H9 (cell line): ENCODE measurements around the gene DPF3. TPM values are rescaled to one million over a fixed set of nuclear protein-coding genes. Genes with fewer than 3 reads are reported as not detected.
A peak's percentile ranks its signal among the peaks of the same experiment; 100 is the strongest.

Experiments used
- DNase-seq: peaks from one replicate; pipeline ENCODE4 v3.0.0-alpha.2; 2017
- H2AFZ ChIP-seq: one replicate; pipeline ENCODE4 v1.6.1; 2013; ENCODE audit warnings: mild to moderate bottlenecking, low read length, control low read depth, moderate library complexity
- H2AK5ac ChIP-seq: 2 replicates; pipeline ENCODE4 v1.6.1; 2013; ENCODE audit warnings: low read length, control low read depth, mixed read lengths; ENCODE audit not compliant: insufficient read length
- H2BK120ac ChIP-seq: one replicate; pipeline ENCODE4 v1.6.1; 2013; ENCODE audit warnings: low read depth, mild to moderate bottlenecking, low read length, control low read depth, inconsistent platforms; ENCODE audit not compliant: poor library complexity, severe bottlenecking
- H2BK12ac ChIP-seq: 2 replicates; pipeline ENCODE4 v1.6.1; 2013; ENCODE audit warnings: low read length, control low read depth, mixed read lengths, low read depth; ENCODE audit not compliant: insufficient read length
- H2BK15ac ChIP-seq: 2 replicates; pipeline ENCODE4 v1.6.1; 2013; ENCODE audit warnings: low read depth, low read length, control low read depth
- H2BK20ac ChIP-seq: one replicate; pipeline ENCODE4 v1.6.1; 2013; ENCODE audit warnings: low read depth, mild to moderate bottlenecking, low read length, control low read depth, inconsistent platforms; ENCODE audit not compliant: poor library complexity, severe bottlenecking
- H2BK5ac ChIP-seq: 2 replicates; pipeline ENCODE4 v1.6.1; 2013; ENCODE audit warnings: low read length, control low read depth, mixed read lengths; ENCODE audit not compliant: insufficient read length
- H3K14ac ChIP-seq: 2 replicates; pipeline ENCODE4 v1.6.1; 2013; ENCODE audit warnings: low read length, control low read depth; ENCODE audit not compliant: insufficient read depth
- H3K18ac ChIP-seq: 2 replicates; pipeline ENCODE4 v1.6.1; 2013; ENCODE audit warnings: low read depth, mild to moderate bottlenecking, mixed read lengths, low read length, control low read depth; ENCODE audit not compliant: insufficient read length
- H3K23ac ChIP-seq: 2 replicates; pipeline ENCODE4 v1.6.1; 2013; ENCODE audit warnings: low read length, control low read depth, mixed read lengths, low read depth; ENCODE audit not compliant: insufficient read length
- H3K23me2 ChIP-seq: 2 replicates; pipeline ENCODE4 v1.6.1; 2013; ENCODE audit warnings: low read depth, mild to moderate bottlenecking, mixed read lengths, low read length, control low read depth; ENCODE audit not compliant: insufficient read length, poor library complexity, severe bottlenecking
- H3K27ac ChIP-seq: 2 replicates; pipeline ENCODE4 v1.5.1; 2013; ENCODE audit warnings: low read length, control low read depth, mixed read lengths, low read depth; ENCODE audit not compliant: insufficient read length
- H3K27me3 ChIP-seq: 2 replicates; pipeline ENCODE4 v1.6.1; 2013; ENCODE audit warnings: low read length, control low read depth, inconsistent platforms; ENCODE audit not compliant: insufficient read depth
- H3K4ac ChIP-seq: 2 replicates; pipeline ENCODE4 v1.6.1; 2013; ENCODE audit warnings: low read depth, mild to moderate bottlenecking, control low read depth, inconsistent platforms, low read length, moderate library complexity
- H3K4me1 ChIP-seq: 2 replicates; pipeline ENCODE4 v1.6.1; 2013; ENCODE audit warnings: low read length, control low read depth, inconsistent platforms; ENCODE audit not compliant: insufficient read depth
- H3K4me2 ChIP-seq: 2 replicates; pipeline ENCODE4 v1.6.1; 2013; ENCODE audit warnings: low read length, control low read depth, mixed read lengths; ENCODE audit not compliant: insufficient read length, insufficient read depth
- H3K56ac ChIP-seq: 2 replicates; pipeline ENCODE4 v1.6.1; 2013; ENCODE audit warnings: low read depth, mild to moderate bottlenecking, mixed read lengths, low read length, control low read depth; ENCODE audit not compliant: insufficient read length
- H3K79me1 ChIP-seq: 2 replicates; pipeline ENCODE4 v1.6.1; 2013; ENCODE audit warnings: low read depth, mild to moderate bottlenecking, moderate library complexity, low read length, control low read depth, inconsistent platforms; ENCODE audit not compliant: insufficient read depth, poor library complexity, severe bottlenecking
- H3K79me2 ChIP-seq: 2 replicates; pipeline ENCODE4 v1.6.1; 2013; ENCODE audit warnings: low read length, control low read depth, inconsistent platforms; ENCODE audit not compliant: insufficient read depth
- H3K9ac ChIP-seq: 2 replicates; pipeline ENCODE4 v1.6.1; 2013; ENCODE audit warnings: low read length, control low read depth, mixed read lengths; ENCODE audit not compliant: insufficient read length; ENCODE audit errors: extremely low read depth
- H3K9me3 ChIP-seq: one replicate; pipeline ENCODE4 v1.6.1; 2013; ENCODE audit warnings: low read depth, low read length, inconsistent platforms; ENCODE audit not compliant: control insufficient read depth
- H3T11ph ChIP-seq: one replicate; pipeline ENCODE4 v1.6.1; 2013; ENCODE audit warnings: mild to moderate bottlenecking, low read length, control low read depth, inconsistent platforms
- H4K20me1 ChIP-seq: one replicate; pipeline ENCODE4 v1.6.1; 2013; ENCODE audit not compliant: control insufficient read depth, insufficient read length, insufficient read depth
- H4K5ac ChIP-seq: 2 replicates; pipeline ENCODE4 v1.6.1; 2013; ENCODE audit warnings: low read depth, mild to moderate bottlenecking, mixed read lengths, low read length, control low read depth; ENCODE audit not compliant: insufficient read length
- H4K8ac ChIP-seq: replicated peaks from 2 replicates; pipeline ENCODE4 v1.6.1; 2013; ENCODE audit warnings: low read length, control low read depth, mixed read lengths, low read depth; ENCODE audit not compliant: insufficient read length
- H4K91ac ChIP-seq: 2 replicates; pipeline ENCODE4 v1.6.1; 2013; ENCODE audit warnings: low read depth, mild to moderate bottlenecking, moderate library complexity, mixed read lengths, low read length, control low read depth; ENCODE audit not compliant: insufficient read length
- H3K27ac Mint-ChIP-seq, 3 experiments: 2 replicates in 2 of 3; 3 replicates in 1 of 3; pipeline ENCODE4 v1.8.0; 2020 to 2021; ENCODE audit warnings: mixed read lengths in 3 of 3, mild to moderate bottlenecking in 1 of 3, moderate library complexity in 1 of 3
- H3K27me3 Mint-ChIP-seq: 2 replicates; pipeline ENCODE4 v1.8.0; 2021; ENCODE audit warnings: low read depth, mild to moderate bottlenecking, moderate library complexity, mixed read lengths
- H3K36me3 Mint-ChIP-seq, 3 experiments: 2 replicates in 2 of 3; 3 replicates in 1 of 3; pipeline ENCODE4 v1.8.0; 2020 to 2021; ENCODE audit warnings: low read depth in 3 of 3, mixed read lengths in 3 of 3; ENCODE audit not compliant: insufficient read depth in 1 of 3
- H3K4me1 Mint-ChIP-seq, 2 experiments: 2 replicates each; pipeline ENCODE4 v1.8.0; 2020; ENCODE audit warnings: mixed read lengths in 2 of 2
- H3K4me3 Mint-ChIP-seq, 2 experiments: 2 replicates in 1 of 2; 3 replicates in 1 of 2; pipeline ENCODE4 v1.8.0; 2020 to 2021; ENCODE audit warnings: mild to moderate bottlenecking in 2 of 2, mixed read lengths in 2 of 2, moderate library complexity in 1 of 2
- H3K9me3 Mint-ChIP-seq, 2 experiments: 2 replicates in 1 of 2; 3 replicates in 1 of 2; pipeline ENCODE4 v1.8.0; 2020; ENCODE audit warnings: mild to moderate bottlenecking in 2 of 2, mixed read lengths in 2 of 2, moderate library complexity in 1 of 2
- CTCF ChIP-seq: fragments of 200-600 bp; sonication (generic); conservative IDR thresholded peaks from 3 replicates; pipeline ENCODE4 v1.8.0; 2021; ENCODE audit warnings: antibody characterized with exemption, mild to moderate bottlenecking
- WGBS: extraction: QIAGEN DNeasy Blood & Tissue Kit; methylation state at CpG from one replicate; pipeline ENCODE4 v1.1.7; 2013; ENCODE audit warnings: missing lambda C conversion rate, low lambda C conversion rate, mixed read lengths; ENCODE audit not compliant: insufficient read length; ENCODE audit errors: extremely low coverage; 5-methylcytosine and 5-hydroxymethylcytosine counted together
- total RNA-seq: library from RNA; stranded (reverse); gene quantifications from 2 replicates; pipeline ENCODE4 v1.2.1, GENCODE V29; 2021

DPF3 gene
- total RNA-seq, 1 experiment from 2014 or later, result not detected

GRCh38 chr14:72847721-72848120 lies 46.2 kb downstream of the DPF3 start:
- H3K4me3 Mint-ChIP-seq, result no peak overlapping the region
- Histone ChIP-seq H2BK5ac (no peak overlapping the region), H3K4me1 (no peaks in the 10 kb centered on the region), H3K4me2 (no peak overlapping the region), H3K18ac (no peak overlapping the region), H4K8ac (no peak overlapping the region), H3T11ph (no peak overlapping the region), H2AFZ (no peak overlapping the region), H3K23me2 (no peaks in the 10 kb centered on the region), H2BK20ac (no peak overlapping the region), H4K5ac (no peak overlapping the region), H3K27me3 (no peaks in the 10 kb centered on the region; the same call in 1 of the 2 replicates), H3K9me3 (no peaks in the 10 kb centered on the region), H4K20me1 (no peaks in the 10 kb centered on the region), H3K56ac (no peak overlapping the region), H2AK5ac (no peak overlapping the region), H4K91ac (no peak overlapping the region), H3K27ac (no peak overlapping the region), H3K9ac (no peak overlapping the region), H3K14ac (no peak overlapping the region), H2BK12ac (no peak overlapping the region), H2BK15ac (no peak overlapping the region), H3K4ac (no peak overlapping the region), H3K79me1 (no peaks in the 10 kb centered on the region), H3K23ac (no peak overlapping the region), H2BK120ac (no peak overlapping the region), H3K79me2 (no peaks in the 10 kb centered on the region)
- WGBS, result no CpG with 5 or more reads among the region's 4 CpGs
- peaks cover 0 to 1% (median 0%) of the 10 kb centered on the region in 3 experiments; a peak in 1 of 7 replicates for H3K36me3 Mint-ChIP-seq
- DNase-seq, result peak; percentile 40
- peaks cover 20 to 26% of the 10 kb centered on the region in 2 experiments for H3K4me1 Mint-ChIP-seq
- no peak overlapping the region for H3K27ac Mint-ChIP-seq
- TF ChIP-seq CTCF, result no peak
- no peaks in the 10 kb centered on the region for H3K9me3 Mint-ChIP-seq
- peaks cover 9% of the 10 kb centered on the region for H3K27me3 Mint-ChIP-seq
